Right hindlimb (tissue), 1 donor: Measurements from ENCODE around the gene PAQR9.

ENCODE experiments used
- DNase-seq: peaks from one replicate; pipeline ENCODE4 v3.0.0-alpha.2; 2018

The PAQR9 gene

DNA sequence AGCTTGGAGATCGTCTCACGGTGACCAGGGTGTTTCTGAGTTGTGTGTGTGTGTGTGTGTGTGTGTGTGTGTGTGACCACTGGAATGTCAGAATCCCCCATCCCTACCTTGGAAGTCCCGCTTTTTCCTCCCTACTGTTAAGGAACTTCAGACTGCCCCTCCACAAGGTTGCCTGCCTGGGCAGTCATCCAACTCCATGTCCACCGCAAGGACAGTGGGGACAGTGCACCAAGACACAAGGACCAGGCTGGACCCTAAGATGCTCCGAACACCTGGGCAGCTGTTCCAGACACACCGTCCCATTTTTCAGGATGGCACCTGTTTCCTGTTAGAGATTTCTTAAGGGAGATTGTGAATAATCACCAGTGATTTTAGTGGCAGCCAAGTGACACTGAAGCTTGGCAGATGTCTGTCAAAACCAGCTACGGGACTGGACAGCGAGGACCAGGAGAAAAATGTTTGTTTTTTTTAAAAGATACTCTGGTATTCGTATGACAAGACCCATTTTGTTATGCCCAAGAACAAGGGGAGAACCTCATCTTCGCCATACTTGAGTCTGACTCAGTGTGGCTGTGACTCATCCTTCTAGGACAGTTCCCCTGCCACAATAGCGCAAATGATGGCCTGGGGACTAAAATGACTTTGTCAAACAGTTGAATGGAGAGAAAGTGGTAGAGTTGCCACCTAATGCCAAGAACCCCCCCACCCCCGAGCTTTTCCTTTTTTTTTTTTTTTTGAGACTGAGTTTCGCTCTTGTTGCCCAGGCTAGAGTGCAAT is 15.5 kb downstream of the PAQR9 start:
- no peak for DNase-seq

DNA sequence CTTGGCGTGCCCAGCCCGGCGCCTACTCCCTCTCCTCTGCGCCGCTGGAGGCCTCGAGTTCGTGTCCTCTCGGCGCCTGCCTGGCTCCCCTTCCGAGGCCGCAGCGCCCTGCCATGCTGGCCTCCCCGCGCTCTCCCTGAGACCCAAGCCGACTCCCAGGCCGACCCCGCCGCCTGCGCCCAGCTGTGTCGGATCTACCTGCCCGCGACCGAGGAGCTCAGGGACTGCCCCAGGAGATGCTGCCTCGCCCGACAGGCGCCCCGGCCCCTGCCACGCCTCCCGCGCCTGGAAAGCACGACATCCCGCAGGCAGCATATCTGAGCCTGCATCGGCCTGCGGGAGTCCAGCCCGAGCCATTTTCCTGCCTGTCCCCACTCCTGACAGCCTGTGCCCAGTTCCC is 16.1 kb downstream of the PAQR9 start:
- DNase-seq = no peak

DNA sequence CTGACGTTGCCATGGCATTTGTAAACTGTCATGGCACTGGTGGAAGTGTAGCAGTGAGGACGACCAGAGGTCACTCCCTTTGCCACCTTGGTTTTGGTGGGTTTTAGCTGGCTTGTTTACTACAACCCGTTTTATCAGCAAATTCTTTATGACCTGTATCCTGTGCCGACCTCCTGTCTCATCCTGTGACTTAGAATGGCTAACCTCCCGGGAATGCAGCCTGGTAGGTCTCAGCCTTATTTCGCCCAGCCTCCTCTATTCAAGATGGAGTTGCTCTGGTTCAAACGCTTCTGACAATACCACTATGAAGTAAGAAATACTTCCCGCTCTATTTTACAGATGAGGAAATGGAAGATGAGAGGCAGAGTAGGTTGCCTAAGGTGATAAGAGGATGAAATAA is 16.6 kb downstream of the PAQR9 start:
- no peak for DNase-seq

DNA sequence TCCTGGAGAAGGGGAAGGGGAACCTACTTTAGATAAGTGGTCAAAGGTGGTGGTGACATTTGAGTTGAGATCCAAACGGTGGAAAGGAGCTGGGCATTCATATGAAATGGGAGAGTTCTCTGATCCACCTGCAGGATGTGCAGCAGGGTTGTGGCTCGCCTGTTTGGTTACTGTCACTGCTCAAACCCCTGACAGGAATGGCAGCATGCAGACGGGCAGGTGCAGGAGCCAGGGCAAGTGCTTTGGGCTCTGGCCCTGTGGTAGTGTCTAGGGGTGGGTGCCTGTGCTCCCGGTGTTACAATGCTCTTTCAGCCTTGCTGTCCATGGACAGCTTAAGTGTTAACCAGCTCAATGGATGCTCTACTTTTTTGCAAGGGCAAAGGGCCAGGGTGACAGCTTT is 18.5 kb downstream of the PAQR9 start:
- DNase-seq = no peak

DNA sequence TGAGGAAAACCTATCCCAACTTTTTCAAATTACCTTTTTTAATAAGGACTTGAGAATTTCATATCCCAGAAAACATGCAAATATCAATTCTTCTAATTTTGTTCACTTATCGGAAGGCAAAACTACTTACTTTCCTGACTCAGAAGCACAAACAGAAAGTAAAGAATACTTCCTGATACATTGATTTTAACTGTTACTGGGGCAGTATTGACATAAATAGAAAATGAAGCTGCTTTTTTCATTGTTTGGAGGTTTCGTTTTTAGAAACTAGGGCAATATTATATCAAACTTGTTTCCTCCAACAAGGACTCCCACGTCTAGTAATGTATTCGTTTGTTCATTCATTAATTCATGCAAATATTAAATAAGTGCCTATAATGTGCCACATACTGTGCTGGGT is 19.1 kb downstream of the PAQR9 start:
- no peak for DNase-seq

DNA sequence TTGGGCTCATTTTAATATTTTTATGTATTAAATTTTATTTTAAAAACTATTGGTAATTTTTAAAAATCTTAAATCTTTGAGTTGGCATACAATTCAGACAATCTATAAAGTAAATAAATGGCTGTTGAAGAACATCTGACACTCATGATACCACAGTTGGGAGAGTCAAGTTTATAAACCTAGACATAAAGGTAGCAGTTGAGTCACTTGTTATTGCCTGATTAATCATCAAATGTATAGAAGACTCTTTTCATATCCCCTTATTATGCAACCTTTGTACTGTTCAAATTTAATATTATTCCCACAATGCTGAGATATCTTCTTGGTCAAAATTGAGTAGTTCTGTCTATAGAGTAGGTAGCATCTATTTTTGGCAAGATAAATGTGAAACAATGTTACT is 19.6 kb downstream of the PAQR9 start:
- DNase-seq = no peak

DNA sequence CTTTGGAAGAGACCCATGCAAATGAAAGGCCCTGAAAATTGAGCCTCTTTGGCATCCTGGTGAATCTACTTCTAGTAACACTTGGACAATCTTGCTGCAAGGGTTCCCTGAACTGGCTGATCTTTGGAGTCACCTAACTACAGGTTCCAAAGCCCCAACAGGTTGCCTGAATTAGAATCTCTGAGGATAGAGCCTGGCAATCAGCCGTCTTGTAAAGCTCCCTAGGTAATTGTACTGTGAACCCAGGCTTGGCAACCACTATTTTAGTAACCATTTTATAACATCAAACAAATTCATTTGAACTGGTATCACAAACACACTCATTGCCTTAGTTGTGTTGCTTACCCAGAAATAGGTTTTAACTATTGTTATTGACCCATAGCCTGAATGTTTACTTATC is 20.1 kb downstream of the PAQR9 start:
- no peak for DNase-seq

DNA sequence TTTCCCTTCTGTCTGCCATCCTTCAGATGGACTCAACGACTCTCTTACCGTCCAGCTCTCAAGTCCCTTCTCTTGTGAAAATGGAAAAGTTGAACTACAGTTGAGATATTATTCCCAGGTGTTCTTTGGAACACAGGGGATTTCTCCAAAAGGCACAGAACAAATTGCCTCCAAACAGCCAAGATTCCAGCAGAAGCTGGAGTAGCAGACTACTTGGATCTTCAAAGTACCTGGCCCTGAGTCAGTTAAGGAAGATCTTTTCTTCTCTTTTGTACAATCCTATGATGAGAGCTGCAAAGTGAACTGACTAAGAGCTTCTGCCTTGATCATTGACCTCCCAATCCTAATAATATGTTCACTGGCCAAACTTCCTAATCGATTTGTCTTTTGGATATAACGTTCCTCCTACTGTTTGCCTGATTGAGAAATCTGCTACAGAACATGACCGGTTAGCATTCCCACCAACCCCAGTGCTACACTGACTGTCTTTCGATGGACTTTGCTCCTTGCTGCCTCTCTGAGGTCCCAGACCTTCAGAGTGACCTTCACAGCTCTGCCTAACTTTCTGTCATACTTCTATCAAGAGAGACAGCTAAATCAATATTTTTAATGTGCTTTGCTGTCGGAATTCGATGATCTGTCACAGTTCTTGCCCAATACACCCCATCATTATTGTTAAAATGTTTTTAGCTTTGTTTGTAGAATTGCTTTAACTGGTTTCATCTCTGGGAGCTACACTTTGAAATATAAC is 21.9 kb downstream of the PAQR9 start:
- DNase-seq = no peak

DNA sequence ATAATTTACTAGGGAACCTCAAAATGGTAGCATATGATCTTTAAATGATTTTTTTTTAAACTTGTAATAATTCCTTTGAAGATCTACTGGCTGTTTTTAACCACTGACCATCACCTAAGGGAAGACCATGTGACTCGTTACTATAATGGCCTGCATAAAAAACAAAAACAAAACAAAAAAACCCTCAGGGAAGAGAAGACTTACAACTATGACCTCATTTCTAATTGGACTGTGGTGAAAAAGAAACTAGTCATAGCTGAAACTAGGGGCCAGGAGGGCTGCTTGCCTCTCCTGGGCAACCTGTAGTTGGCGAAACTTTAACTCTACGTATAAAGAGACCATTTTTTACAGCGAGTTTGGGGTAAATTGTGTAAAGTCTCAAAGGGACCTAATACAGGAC is 23.0 kb downstream of the PAQR9 start:
- DNase-seq = no peak

DNA sequence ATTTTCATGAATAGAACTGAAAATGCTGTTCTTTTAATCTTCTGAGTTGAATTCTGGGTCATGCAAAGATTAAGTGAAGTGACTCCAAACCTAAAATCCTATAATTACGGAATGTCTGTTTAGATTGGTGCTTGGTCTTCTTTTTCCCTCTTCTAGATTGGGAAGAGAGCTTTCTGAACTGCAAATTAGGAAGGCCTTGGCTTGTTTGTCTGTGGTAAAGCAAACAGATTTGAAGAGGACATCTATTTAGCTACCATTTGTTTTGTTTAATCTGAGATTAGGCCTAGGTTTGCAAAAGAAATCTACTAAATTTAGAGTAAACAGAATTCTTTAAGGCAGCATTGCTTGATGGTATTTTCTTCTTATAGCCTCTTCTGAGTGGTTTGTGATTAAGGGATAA is 23.5 kb downstream of the PAQR9 start:
- DNase-seq = no peak

DNA sequence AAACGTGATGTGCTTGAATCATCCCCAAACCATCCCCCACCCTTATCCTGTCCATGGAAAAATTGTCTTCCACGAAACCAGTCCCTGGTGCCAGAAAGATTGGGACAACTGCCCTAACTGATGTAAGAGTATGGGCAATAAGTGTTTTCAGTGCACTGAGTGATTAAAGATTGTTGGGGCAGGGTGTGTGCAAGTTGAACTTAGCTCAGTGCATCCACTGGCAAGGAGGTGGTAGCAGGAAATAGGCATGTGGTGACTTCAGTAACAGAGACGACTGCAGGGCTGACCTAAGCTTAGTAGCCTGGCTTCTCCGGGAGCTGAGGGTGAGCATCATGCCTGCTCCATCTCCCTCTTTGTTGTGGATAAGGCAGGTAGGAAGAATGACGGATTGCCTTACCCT is 27.5 kb downstream of the PAQR9 start:
- DNase-seq = no peak

DNA sequence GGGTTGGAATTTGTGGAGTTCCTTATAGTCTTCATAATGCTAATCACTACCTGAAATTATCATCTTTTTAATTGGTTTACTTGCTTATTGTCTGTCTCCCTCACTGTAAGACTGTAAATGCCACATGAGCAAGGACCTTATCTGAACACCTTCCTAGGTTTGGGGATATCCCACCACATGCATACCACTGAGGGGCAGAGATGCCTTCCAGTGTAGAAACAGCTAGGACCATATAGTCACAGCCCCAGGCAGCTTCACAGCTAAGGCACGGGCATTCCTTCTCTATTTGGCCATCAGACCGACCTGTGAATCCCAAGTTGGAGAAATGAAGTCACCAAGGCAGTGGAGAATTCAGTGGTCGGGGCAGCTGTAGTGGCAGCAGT is 28.6 kb downstream of the PAQR9 start:
- no peak for DNase-seq

DNA sequence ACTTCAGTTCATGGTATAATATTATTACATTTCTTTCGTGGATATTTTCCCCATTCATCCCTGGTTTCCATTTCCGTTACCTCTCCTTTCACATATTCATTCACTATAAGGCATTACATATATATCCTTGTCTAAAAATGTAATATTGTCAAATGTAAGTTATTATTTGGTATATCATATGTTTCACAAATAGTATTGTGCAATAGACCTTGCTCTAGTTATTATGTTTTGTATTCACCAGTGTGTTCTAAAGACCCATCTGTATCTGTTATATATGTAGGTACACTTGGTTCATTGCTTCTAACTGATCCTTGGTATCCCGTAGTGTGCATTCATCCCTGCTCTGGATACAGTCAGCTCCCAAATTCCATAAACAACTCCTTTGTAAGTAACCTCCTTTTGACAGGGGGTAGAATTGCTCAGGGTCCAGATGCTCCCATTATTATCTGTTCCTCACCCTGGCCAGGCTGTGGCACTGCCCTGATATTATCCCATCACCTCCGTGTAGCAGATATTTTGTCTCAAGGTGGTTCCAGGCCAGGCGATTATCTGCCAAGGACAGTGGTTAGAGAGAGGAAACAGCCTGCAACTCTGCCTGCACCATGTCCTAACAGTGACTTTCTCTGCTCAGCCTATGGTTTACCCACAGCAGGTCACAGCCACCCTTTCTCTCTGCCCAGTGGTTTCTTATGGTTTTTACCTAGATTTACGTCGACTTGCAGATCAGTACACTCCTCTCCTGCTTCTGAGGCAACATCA is 29.2 kb downstream of the PAQR9 start:
- no peak for DNase-seq

DNA sequence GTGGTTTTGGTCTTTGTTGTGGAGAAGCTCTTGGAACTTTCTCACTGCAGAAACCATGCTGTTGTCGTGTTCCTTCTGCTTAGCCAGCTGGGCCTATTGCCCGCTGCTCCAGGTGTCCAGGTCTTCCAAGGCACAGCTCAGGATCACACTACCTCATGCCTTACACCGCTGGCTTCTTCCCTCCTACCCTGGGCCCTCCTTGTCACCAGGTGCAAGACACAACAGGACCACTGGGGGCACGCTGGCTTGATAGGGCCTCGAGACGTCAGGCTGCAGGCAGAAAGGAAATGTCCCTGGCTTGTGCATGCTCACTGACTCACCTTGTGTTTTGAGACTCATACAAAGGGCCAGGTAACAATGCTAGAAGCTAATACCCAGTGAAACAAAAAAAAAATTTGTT is 32.3 kb downstream of the PAQR9 start:
- no peak for DNase-seq

DNA sequence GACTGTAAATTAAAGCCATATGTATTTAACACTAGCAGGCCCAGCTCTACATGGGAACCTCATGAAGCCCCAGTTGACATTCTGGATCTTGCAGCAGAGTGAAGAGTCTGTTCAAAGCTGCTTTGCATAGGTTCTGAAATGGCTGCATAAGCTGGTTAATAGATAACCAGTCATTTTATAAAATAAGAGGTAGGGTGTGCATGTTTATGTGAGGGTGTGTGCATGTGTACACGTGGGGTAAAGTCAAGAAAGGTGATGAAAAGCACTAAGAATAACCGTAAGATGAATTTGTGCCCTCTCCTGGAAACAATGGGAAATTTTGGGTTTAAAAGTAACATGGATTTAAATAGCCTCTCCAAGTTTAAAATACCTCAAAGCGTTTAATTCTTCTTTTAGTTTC is 33.0 kb downstream of the PAQR9 start:
- DNase-seq = no peak

DNA sequence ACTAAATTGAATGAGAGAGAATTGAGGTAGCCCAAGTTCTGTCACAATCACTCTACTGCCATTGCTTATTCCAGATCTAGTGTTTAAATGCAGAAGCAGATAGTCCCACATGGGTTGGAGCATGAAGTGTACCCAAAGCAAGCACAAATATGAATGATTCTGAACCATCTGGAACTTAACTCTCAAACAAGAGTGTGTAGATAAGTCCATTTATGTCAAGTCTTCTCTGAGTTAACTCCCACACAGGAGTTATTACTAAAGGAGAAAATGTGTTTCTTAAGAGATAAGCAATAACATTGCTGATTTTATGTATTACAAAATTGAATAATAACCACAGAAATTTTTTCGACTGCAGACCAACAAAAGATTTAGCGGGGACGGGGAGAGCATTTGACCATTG is 33.6 kb downstream of the PAQR9 start:
- no peak for DNase-seq

DNA sequence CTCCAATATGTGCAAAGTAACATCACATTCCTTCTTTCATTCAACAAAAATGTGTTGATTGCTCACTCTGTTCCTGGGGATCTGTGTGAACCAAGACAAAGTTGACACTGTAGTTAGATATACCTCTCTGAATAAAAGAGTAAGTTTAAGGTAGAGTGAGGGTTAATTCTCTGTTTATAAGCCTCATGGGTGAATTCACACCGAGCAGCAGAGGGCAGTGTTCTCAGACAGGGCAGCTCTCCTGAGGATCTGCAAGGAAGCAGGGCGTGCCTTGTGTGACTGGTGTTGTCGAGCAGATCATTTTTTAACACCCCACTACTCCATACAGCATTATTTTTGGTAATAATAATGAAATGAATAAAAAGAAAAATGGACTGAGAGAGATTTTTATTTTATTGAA is 34.4 kb downstream of the PAQR9 start:
- DNase-seq = no peak

DNA sequence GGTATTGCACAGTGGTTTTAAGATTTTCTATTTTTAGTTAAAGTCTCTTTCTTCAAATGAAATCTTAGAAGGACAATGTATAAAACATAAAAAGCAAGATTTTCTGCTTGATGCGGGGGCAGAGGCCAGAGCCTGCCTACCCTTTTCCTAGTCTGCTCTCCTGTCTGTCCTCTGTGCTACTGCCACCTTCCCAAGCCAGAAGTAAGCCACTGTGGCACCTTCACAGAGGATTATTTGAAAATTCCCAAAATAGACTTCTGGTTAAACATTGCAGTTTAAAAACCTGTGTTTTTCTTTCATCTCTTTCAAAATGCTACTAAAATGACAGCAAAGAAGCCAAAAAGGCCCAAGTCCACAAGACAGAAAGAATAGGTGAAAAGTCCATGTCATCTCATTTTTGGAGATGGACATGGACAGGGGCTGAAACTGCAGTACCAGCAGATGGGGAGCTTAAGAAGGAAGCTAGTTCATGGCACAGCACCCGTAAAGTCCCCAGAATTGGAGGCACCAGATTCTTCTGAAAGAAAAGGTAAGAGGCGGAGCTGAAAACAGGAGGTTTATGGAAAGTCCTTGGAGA is 37.0 kb downstream of the PAQR9 start:
- no peak for DNase-seq

DNA sequence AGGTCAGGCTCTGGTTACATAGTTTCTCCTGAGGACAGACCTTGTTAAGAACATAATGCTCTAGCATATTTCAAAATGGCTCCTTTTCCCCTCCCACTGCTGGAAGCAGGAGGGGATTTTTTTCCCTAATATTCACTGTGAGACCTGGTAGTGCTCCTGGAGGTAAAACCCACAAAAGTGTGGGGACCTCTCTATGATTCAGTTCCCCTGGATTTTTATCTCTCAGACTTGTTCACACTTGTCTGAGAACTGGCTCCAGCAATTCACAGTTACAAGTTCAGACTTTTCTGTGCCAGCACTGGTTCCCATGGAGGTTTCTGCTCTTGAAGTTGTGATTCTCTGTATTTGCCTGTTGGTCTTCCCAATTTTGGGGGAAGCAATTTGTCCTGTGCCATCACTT is 38.3 kb downstream of the PAQR9 start:
- no peak for DNase-seq

DNA sequence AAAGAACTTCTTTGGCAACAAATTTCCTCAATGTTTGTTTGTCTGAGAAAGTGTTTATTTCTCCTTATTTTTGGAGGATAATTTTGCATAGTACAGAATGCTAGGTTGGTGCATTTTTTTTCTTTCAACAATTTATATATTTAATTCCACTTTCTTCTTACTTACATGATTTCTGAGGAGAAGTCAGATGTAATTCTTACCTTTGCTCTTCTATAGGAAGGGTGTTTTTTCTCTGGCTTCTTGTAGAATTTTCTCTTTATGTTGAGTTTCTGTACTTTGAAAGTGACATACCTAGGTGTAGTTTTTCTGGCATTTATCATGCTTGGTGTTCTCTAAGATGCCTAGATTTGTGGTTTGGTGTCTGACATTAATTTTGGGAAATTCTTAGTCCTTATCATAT is 39.8 kb downstream of the PAQR9 start:
- DNase-seq = no peak

DNA sequence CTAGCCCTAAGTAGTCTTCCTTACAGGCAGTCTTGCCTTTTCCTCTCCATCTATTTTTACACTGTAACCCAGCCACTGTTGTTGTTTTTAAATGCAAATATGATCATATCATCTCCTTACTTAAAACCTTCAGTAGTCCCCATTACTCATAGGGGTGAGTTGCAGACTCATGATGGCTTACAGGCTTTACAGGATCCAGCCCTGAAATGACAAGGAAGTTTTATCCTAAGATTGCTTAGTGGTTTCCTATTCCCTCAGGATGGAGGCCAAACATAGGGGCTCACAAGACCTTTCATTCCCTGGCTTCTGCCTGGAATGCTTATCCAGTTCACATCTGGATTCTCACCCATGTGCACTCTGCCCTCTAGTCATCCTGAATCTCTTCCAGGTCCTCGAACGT is 46.9 kb downstream of the PAQR9 start:
- DNase-seq = no peak

DNA sequence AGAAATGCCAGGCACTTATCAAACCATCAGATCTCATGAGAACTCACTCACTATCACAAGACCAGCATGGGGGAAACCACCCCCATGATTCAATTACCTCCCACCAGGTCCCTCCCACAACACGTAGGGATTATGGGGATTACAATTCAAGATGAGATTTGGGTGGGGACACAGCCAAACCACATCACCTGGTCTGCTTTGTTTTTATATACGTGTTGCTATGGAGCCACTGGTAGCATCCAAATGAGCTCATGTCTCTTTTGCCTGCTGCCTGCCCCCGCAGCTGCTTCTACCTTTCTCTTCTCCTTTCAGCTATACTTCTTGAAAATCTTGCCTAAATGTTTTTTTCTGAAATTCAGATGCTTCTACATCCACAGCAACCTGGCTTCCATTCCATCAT is 47.8 kb downstream of the PAQR9 start:
- no peak for DNase-seq

DNA sequence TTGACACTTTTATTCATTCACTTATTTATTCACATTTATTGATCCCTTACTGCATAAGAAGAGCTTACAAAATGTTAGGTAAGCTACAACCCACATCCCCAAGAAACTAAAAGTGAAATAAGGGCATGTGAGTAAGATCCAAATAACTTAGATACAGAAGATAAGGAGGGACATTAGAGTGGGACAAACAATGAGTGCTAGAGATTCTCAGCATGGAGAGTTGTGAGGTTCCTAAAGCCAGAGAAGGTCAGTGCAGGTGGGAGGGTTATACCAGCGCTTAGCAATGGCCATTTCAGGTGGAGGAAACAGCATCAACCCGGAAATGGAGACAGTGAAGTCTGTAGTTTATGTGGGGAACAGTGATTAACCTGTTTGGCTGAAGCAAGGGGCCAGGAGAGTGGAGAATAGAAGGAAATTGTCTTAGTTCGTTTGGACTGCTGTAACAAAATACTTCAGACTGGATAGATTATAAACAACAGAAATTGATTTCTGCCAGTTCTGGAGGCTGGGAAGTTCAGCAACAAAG is 49.1 kb downstream of the PAQR9 start:
- DNase-seq = no peak
